ENCODE data around the gene BCL6B.
"Not testable (repeated sequence)": the region's sequence is repeated elsewhere in the genome, so short reads cannot be mapped to it uniquely, and the experiment has no call there.

The BCL6B gene, protein sequence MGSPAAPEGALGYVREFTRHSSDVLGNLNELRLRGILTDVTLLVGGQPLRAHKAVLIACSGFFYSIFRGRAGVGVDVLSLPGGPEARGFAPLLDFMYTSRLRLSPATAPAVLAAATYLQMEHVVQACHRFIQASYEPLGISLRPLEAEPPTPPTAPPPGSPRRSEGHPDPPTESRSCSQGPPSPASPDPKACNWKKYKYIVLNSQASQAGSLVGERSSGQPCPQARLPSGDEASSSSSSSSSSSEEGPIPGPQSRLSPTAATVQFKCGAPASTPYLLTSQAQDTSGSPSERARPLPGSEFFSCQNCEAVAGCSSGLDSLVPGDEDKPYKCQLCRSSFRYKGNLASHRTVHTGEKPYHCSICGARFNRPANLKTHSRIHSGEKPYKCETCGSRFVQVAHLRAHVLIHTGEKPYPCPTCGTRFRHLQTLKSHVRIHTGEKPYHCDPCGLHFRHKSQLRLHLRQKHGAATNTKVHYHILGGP

DNA sequence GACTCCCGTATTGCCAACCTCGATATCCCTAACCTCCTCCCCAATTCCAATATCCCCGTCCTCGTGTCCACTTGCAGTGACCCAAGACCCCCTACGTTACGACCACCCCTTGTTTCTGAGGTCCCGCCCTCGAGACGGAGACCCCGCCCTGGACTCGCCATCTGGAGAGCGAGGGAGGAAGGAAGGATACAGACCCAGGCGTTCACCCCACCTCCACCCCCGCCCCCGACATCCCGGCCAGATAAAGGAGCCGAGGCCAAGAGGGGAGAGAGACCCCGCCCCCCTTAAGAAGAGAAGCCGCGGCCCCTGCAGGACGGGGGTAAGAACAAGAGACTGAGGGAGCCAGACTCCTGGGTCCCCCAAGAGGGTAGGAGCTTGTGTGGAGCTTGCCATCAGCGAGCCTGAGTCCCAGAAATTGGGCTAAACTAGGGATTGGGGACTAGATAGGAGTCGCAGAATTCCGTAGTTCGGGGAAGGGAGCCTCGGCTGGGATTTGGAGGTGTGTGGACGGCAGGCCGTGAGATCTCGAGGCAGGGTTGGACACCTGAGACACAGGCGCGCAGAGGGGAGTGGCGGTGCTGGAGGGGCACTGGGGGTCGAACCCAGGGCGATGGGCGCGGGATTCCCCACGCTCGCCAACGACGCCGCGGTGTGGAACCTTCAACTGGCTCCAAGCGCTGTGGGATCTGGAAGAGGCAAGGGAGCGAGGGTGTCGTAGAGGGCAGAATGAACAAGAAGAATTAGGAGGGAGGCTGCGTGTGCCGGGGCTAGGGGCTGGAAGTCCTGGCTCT, at the start of gene BCL6B:
TSS of gene BCL6B (plus strand) at position 270 of the 791 bp plus-strand sequence. CDS start 622 bp downstream, outside the sequence.
- H3K27ac ChIP-seq (ENCODE audit: low read depth, low read length, poor library complexity, severe bottlenecking), result no peak within 1 kb of the TSS
- H3K79me2 ChIP-seq (ENCODE audit: insufficient read depth, low read length), result no peaks in the 10 kb centered on the region
- peaks cover 14% of the 10 kb centered on the region for H3K4me1 ChIP-seq (ENCODE audit: insufficient read depth, low read length, severe bottlenecking)
- no peaks in the 10 kb centered on the region for H3K9me3 ChIP-seq (ENCODE audit: low read length)
- no peaks in the 10 kb centered on the region for H3F3A ChIP-seq (ENCODE audit: insufficient read depth, low read length)
- H3K4me3 ChIP-seq (ENCODE audit: low read depth, low read length, poor library complexity, severe bottlenecking), result peak within 1 kb of the TSS; percentile 43
- H3K27me3 ChIP-seq (ENCODE audit: insufficient read depth, low read length), result no peaks in the 10 kb centered on the region
- H4K20me1 ChIP-seq (ENCODE audit: insufficient read depth, low read length), result no peaks in the 10 kb centered on the region
- no peak within 1 kb of the TSS for H2AFZ ChIP-seq (ENCODE audit: low read length)
- no peaks in the 10 kb centered on the region for H3K9me2 ChIP-seq (ENCODE audit: low read depth, low read length)
- H3K4me2 ChIP-seq (ENCODE audit: low read length), result peak within 1 kb of the TSS; percentile 47
- TF ChIP-seq EZH2 (IDR thresholded peaks at IDR 0.05; ENCODE audit: borderline replicate concordance, low read length), result no peak
- TF ChIP-seq, protein P1, sequence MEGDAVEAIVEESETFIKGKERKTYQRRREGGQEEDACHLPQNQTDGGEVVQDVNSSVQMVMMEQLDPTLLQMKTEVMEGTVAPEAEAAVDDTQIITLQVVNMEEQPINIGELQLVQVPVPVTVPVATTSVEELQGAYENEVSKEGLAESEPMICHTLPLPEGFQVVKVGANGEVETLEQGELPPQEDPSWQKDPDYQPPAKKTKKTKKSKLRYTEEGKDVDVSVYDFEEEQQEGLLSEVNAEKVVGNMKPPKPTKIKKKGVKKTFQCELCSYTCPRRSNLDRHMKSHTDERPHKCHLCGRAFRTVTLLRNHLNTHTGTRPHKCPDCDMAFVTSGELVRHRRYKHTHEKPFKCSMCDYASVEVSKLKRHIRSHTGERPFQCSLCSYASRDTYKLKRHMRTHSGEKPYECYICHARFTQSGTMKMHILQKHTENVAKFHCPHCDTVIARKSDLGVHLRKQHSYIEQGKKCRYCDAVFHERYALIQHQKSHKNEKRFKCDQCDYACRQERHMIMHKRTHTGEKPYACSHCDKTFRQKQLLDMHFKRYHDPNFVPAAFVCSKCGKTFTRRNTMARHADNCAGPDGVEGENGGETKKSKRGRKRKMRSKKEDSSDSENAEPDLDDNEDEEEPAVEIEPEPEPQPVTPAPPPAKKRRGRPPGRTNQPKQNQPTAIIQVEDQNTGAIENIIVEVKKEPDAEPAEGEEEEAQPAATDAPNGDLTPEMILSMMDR (IDR thresholded peaks at IDR 0.05; ENCODE audit: low read length), result no peak
- peak within 1 kb of the TSS; percentile 32; the same call in 1 of the 2 replicates for H3K9ac ChIP-seq (ENCODE audit: low read length)
- no peaks in the 10 kb centered on the region for H3K36me3 ChIP-seq (ENCODE audit: insufficient read depth, low read length)

DNA sequence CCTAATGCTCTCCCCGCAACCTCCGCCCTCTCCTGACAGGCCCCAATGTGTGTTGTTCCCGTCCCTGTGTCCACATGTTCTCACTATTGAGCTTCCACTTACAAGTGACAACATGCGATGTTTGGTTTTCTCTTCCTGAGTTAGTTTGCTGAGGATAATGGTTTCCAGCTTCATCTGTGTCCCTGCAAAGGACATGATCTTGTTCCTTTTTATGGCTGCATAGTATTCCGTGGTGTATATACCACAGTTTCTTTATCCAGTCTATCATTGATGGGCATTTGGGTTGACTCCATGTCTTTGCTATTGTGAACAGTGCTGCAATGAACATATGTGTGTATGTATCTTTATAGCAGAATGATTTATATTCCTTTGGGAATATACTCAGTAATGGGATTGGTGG, 43.4 kb upstream of the BCL6B start:
- not testable (repeated sequence) for H3K4me2 ChIP-seq (ENCODE audit: low read length); H3K36me3 ChIP-seq (ENCODE audit: insufficient read depth, low read length); H4K20me1 ChIP-seq (ENCODE audit: insufficient read depth, low read length)

DNA sequence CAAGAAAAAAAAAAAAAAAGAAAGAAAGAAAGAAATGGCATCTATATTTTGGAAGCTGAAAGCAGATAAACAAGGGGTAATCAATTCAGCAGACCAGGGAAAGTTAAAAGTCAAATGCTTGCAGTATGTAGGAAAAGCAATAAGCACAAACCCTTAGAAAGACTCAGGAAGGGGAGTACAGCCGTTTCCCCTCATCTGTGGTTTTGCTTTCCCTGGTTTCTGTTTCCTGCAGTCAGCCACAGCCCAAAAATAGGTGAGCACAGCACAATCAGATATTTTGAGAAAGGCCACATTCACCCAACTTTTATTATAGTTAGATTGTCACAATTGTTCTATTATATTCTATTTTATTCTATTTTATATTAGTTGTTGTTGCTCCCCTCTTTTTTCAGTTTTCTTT, 41.4 kb upstream of the BCL6B start:
- H3K9me3 ChIP-seq (ENCODE audit: low read length), result no peaks in the 10 kb centered on the region
- no peak overlapping the region for H3K27ac ChIP-seq (ENCODE audit: low read depth, low read length, poor library complexity, severe bottlenecking)
- H4K20me1 ChIP-seq (ENCODE audit: insufficient read depth, low read length), result no peaks in the 10 kb centered on the region
- no peaks in the 10 kb centered on the region for H3F3A ChIP-seq (ENCODE audit: insufficient read depth, low read length)
- H3K9me2 ChIP-seq (ENCODE audit: low read depth, low read length), result no peaks in the 10 kb centered on the region
- no peaks in the 10 kb centered on the region for H3K4me1 ChIP-seq (ENCODE audit: insufficient read depth, low read length, severe bottlenecking)
- TF ChIP-seq EZH2 (IDR thresholded peaks at IDR 0.05; ENCODE audit: borderline replicate concordance, low read length), result no peak
- H3K27me3 ChIP-seq (ENCODE audit: insufficient read depth, low read length), result no peaks in the 10 kb centered on the region
- H3K79me2 ChIP-seq (ENCODE audit: insufficient read depth, low read length), result no peaks in the 10 kb centered on the region
- no peak overlapping the region for H3K9ac ChIP-seq (ENCODE audit: low read length)
- no peak overlapping the region for H2AFZ ChIP-seq (ENCODE audit: low read length)
- no peak overlapping the region for H3K4me2 ChIP-seq (ENCODE audit: low read length)
- H3K4me3 ChIP-seq (ENCODE audit: low read depth, low read length, poor library complexity, severe bottlenecking), result no peak overlapping the region
- H3K36me3 ChIP-seq (ENCODE audit: insufficient read depth, low read length), result no peaks in the 10 kb centered on the region

More for the DNA sequence above, 43.4 kb upstream of the BCL6B start:
- not testable (repeated sequence) for H3K9me3 ChIP-seq (ENCODE audit: low read length); H3K4me3 ChIP-seq (ENCODE audit: low read depth, low read length, poor library complexity, severe bottlenecking); H3K9me2 ChIP-seq (ENCODE audit: low read depth, low read length); H3K4me1 ChIP-seq (ENCODE audit: insufficient read depth, low read length, severe bottlenecking); H3F3A ChIP-seq (ENCODE audit: insufficient read depth, low read length); H2AFZ ChIP-seq (ENCODE audit: low read length); H3K79me2 ChIP-seq (ENCODE audit: insufficient read depth, low read length); H3K27ac ChIP-seq (ENCODE audit: low read depth, low read length, poor library complexity, severe bottlenecking); H3K9ac ChIP-seq (ENCODE audit: low read length); H3K27me3 ChIP-seq (ENCODE audit: insufficient read depth, low read length)

DNA sequence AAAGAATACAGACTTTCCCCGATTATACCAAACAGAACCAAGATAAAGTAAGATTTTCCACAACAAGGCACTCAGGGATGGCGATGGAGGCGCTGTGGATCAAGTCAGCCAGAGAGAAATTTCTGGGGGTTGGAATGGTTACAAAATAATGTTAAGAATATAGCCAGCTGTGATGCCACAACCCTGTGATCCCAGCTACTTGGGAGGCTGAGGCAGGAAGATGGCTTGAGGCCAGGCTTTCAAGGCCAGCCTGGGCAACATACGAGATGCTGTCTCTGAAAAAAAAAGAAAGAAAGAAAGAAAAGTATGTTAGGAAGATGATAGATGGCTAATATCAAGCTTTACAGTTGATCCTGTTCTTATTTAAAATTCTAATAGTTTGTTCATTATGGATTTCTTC, 37.6 kb upstream of the BCL6B start:
- Histone ChIP-seq H3K4me2 (ENCODE audit: low read length) (no peak overlapping the region), H3K27me3 (ENCODE audit: insufficient read depth, low read length) (no peaks in the 10 kb centered on the region), H3K9ac (ENCODE audit: low read length) (no peak overlapping the region), H3K9me3 (ENCODE audit: low read length) (no peaks in the 10 kb centered on the region), H3K4me1 (ENCODE audit: insufficient read depth, low read length, severe bottlenecking) (no peaks in the 10 kb centered on the region), H3K4me3 (ENCODE audit: low read depth, low read length, poor library complexity, severe bottlenecking) (no peak overlapping the region), H3K36me3 (ENCODE audit: insufficient read depth, low read length) (no peaks in the 10 kb centered on the region), H4K20me1 (ENCODE audit: insufficient read depth, low read length) (no peaks in the 10 kb centered on the region), H3K27ac (ENCODE audit: low read depth, low read length, poor library complexity, severe bottlenecking) (no peak overlapping the region), H3K9me2 (ENCODE audit: low read depth, low read length) (no peaks in the 10 kb centered on the region), H3F3A (ENCODE audit: insufficient read depth, low read length) (no peaks in the 10 kb centered on the region), H3K79me2 (ENCODE audit: insufficient read depth, low read length) (no peaks in the 10 kb centered on the region), H2AFZ (ENCODE audit: low read length) (no peak overlapping the region)
- TF ChIP-seq EZH2 (IDR thresholded peaks at IDR 0.05; ENCODE audit: borderline replicate concordance, low read length), result no peak
- TF ChIP-seq, protein P1 (IDR thresholded peaks at IDR 0.05; ENCODE audit: low read length), result no peak

All from OCI-LY1 (cell line).